Measurements from ENCODE around the gene PIK3CB. TPM values are rescaled to one million over a fixed set of nuclear protein-coding genes. Genes with fewer than 3 reads are reported as not detected.
A peak's percentile ranks its signal among the peaks of the same experiment; 100 is the strongest.

The PIK3CB gene
- total RNA-seq, 1 experiment from 2014 or later = 35.6 TPM

DNA sequence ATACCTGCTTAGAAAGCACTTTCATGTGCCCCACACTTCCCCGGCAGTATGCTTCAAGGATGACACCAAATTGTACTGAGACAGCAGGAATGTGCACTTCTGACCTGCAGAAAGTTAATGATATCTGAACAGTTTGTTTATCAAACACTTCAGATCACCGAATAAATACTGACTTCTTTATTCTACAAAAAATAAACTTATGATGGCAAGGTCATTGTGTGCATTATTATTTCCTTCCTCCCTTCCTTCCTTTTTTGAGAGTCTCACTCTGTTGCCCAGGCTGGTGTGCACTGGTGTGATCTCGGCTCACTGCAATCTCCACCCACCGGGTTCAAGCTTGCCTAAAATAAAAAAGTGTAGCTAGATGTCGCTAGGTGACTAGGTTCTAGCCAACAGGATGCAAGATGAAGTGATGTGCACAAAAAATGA is 145.8 kb downstream of the PIK3CB start:
- no CpG with 5 or more reads among the region's 5 CpGs for WGBS (ENCODE audit: extremely low coverage, insufficient read length, low lambda C conversion rate)
- no peak overlapping the region for H2AK5ac ChIP-seq (ENCODE audit: insufficient read length, low read length)

More for the DNA sequence above, 145.8 kb downstream of the PIK3CB start:
- H3K18ac ChIP-seq (ENCODE audit: insufficient read length, low read depth, low read length) = no peak overlapping the region
- no peak overlapping the region for H3K23ac ChIP-seq (ENCODE audit: insufficient read length, low read depth, low read length)
- H3K4me1 Mint-ChIP-seq = no peaks in the 10 kb centered on the region
- no peaks in the 10 kb centered on the region for H3K23me2 ChIP-seq (ENCODE audit: insufficient read length, low read depth, low read length, poor library complexity, severe bottlenecking)
- H2BK12ac ChIP-seq (ENCODE audit: insufficient read length, low read depth, low read length) = no peak overlapping the region
- H3K4ac ChIP-seq (ENCODE audit: low read depth, low read length) = no peak overlapping the region
- TF ChIP-seq CTCF (conservative IDR thresholded peaks at IDR 0.05) = no peak
- no peaks in the 10 kb centered on the region for H4K20me1 ChIP-seq (ENCODE audit: control insufficient read depth, insufficient read depth, insufficient read length)
- H3K4me1 ChIP-seq (ENCODE audit: insufficient read depth, low read length) = no peaks in the 10 kb centered on the region
- H2BK15ac ChIP-seq (ENCODE audit: low read depth, low read length) = no peak overlapping the region
- H2BK20ac ChIP-seq (ENCODE audit: low read depth, low read length, poor library complexity, severe bottlenecking) = no peak overlapping the region
- H3K27ac ChIP-seq (ENCODE audit: insufficient read length, low read depth, low read length) = no peak overlapping the region
- H4K91ac ChIP-seq (ENCODE audit: insufficient read length, low read depth, low read length) = no peak overlapping the region
- H3K14ac ChIP-seq (ENCODE audit: insufficient read depth, low read length) = no peak overlapping the region
- DNase-seq = no peak
- no peak overlapping the region for H4K5ac ChIP-seq (ENCODE audit: insufficient read length, low read depth, low read length)
- no peaks in the 10 kb centered on the region for H3K9me3 ChIP-seq (ENCODE audit: control insufficient read depth, low read depth, low read length)
- no peaks in the 10 kb centered on the region for H3K9me3 Mint-ChIP-seq
- H3K56ac ChIP-seq (ENCODE audit: insufficient read length, low read depth, low read length) = no peak overlapping the region
- no peaks in the 10 kb centered on the region for H3K79me1 ChIP-seq (ENCODE audit: insufficient read depth, low read depth, low read length, poor library complexity, severe bottlenecking)
- no peak overlapping the region for H3K4me3 Mint-ChIP-seq
- H3T11ph ChIP-seq (ENCODE audit: low read length) = no peak overlapping the region
- H3K27ac Mint-ChIP-seq = peak overlapping the region in 1 of 3 experiments; percentile 86; a peak in 2 of 7 replicates
- no peak overlapping the region for H2BK120ac ChIP-seq (ENCODE audit: low read depth, low read length, poor library complexity, severe bottlenecking)
- H3K9ac ChIP-seq (ENCODE audit: extremely low read depth, insufficient read length, low read length) = no peak overlapping the region
- H3K79me2 ChIP-seq (ENCODE audit: insufficient read depth, low read length) = no peaks in the 10 kb centered on the region
- H4K8ac ChIP-seq (replicated peaks; ENCODE audit: insufficient read length, low read depth, low read length) = no peak overlapping the region
- H2AFZ ChIP-seq (ENCODE audit: low read length) = no peak overlapping the region
- peaks cover 2 to 28% (median 24%) of the 10 kb centered on the region in 3 experiments; a peak in 5 of 7 replicates for H3K36me3 Mint-ChIP-seq (ENCODE audit: insufficient read depth in 1 of 3, low read depth in 3 of 3)
- H3K27me3 ChIP-seq (ENCODE audit: insufficient read depth, low read length) = no peaks in the 10 kb centered on the region
- H2BK5ac ChIP-seq (ENCODE audit: insufficient read length, low read length) = no peak overlapping the region
- H3K4me2 ChIP-seq (ENCODE audit: insufficient read depth, insufficient read length, low read length) = no peak overlapping the region
- no peaks in the 10 kb centered on the region for H3K27me3 Mint-ChIP-seq (ENCODE audit: low read depth)
